Measurements from ENCODE around the gene FHL5.

The FHL5 gene

DNA sequence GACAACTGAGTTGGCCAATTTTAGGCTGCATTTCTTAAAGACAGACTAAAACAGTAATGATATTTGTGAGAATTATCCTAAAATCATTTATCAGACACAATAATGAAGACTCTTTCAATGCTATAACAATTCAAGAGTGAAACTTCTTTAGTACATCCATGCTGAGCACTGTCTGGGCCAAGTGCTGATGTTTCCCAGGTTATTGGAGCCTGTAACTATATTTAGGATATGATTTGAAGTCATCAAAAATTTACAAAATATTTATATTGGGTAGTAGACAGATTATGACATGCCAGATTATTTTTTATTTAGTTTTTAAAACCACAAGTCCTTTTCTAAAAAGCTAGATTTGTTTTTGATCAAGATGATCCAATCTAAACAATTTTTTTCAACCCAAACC, 45.1 kb downstream of the FHL5 start:
- no peak overlapping the region for H3K4me3 ChIP-seq (ENCODE audit: low read depth, low read length)

DNA sequence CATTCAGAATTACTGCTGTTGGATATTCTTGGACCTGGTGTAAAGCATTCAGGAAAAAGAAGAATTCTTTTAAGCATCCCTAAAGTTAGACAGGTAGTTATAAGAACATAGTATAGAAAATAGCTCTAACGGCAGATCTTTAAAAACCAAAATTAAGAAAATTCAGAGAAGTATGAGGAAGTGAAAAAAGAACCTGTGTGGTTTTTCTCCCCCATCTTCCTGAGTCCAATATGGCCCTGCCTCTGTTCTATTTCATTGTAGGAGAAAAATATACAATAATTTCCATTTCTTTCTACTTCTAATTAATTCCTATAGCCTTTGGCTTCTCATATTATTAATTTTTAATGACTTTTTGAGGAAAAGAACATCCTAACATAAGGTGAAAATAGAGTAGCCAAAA, 47.1 kb downstream of the FHL5 start:
- H3K4me3 ChIP-seq (ENCODE audit: low read depth, low read length): no peak overlapping the region
- TF ChIP-seq, protein P1, sequence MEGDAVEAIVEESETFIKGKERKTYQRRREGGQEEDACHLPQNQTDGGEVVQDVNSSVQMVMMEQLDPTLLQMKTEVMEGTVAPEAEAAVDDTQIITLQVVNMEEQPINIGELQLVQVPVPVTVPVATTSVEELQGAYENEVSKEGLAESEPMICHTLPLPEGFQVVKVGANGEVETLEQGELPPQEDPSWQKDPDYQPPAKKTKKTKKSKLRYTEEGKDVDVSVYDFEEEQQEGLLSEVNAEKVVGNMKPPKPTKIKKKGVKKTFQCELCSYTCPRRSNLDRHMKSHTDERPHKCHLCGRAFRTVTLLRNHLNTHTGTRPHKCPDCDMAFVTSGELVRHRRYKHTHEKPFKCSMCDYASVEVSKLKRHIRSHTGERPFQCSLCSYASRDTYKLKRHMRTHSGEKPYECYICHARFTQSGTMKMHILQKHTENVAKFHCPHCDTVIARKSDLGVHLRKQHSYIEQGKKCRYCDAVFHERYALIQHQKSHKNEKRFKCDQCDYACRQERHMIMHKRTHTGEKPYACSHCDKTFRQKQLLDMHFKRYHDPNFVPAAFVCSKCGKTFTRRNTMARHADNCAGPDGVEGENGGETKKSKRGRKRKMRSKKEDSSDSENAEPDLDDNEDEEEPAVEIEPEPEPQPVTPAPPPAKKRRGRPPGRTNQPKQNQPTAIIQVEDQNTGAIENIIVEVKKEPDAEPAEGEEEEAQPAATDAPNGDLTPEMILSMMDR (IDR thresholded peaks at IDR 0.05; ENCODE audit: borderline replicate concordance, insufficient read depth, low read depth, low read length): no peak

More for the DNA sequence above, 45.1 kb downstream of the FHL5 start:
- TF ChIP-seq, protein P1 (IDR thresholded peaks at IDR 0.05; ENCODE audit: borderline replicate concordance, insufficient read depth, low read depth, low read length): no peak

- H3K4me3 ChIP-seq (ENCODE audit: low read depth, low read length): no peak overlapping the region
- TF ChIP-seq, protein P1 (IDR thresholded peaks at IDR 0.05; ENCODE audit: borderline replicate concordance, insufficient read depth, low read depth, low read length): no peak
Observed at GRCh38 chr6:96611342-96611991, 48.5 kb downstream of the FHL5 start.

- TF ChIP-seq, protein P1 (IDR thresholded peaks at IDR 0.05; ENCODE audit: borderline replicate concordance, insufficient read depth, low read depth, low read length): no peak
- H3K4me3 ChIP-seq (ENCODE audit: low read depth, low read length): no peak overlapping the region
Observed at GRCh38 chr6:96613291-96613999, 50.5 kb downstream of the FHL5 start.

GRCh38 chr6:96620851-96621250, 57.9 kb downstream of the FHL5 start:
- H3K4me3 ChIP-seq (ENCODE audit: low read depth, low read length): no peak overlapping the region
- TF ChIP-seq, protein P1 (IDR thresholded peaks at IDR 0.05; ENCODE audit: borderline replicate concordance, insufficient read depth, low read depth, low read length): no peak

GRCh38 chr6:96621983-96622382, 59.1 kb downstream of the FHL5 start:
- H3K4me3 ChIP-seq (ENCODE audit: low read depth, low read length): no peak overlapping the region
- TF ChIP-seq, protein P1 (IDR thresholded peaks at IDR 0.05; ENCODE audit: borderline replicate concordance, insufficient read depth, low read depth, low read length): no peak

DNA sequence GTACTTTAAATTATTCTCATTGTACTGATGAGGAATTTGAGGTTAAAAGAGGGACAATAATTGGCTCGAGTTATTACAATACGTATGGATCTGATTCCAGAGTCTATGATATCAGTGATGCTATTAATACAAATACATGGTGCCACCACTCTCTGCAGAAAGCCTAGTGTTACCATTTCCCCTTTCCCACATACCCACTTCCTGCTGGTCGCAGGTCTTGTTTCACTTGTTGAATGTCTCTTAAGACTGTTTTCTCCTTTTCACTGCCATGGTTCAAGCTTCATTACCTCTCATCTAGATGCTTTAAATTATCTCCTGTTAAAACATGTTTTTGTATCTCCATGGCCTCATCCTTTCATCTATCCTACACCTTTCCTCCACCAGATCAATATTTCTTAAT, 62.0 kb downstream of the FHL5 start:
- no peak overlapping the region for H3K4me3 ChIP-seq (ENCODE audit: low read depth, low read length)
- TF ChIP-seq, protein P1 (IDR thresholded peaks at IDR 0.05; ENCODE audit: borderline replicate concordance, insufficient read depth, low read depth, low read length): no peak

Measured in GM12875 (cell line).